HL-60 (cell line): Measurements from ENCODE around the gene PER1.
A peak's percentile ranks its signal among the peaks of the same experiment; 100 is the strongest.

Experiments
- DNase-seq, 2 experiments: peaks; one replicate each; pipeline ENCODE4 v3.0.0-alpha.2; 2010 to 2020; ENCODE audit warnings: low read depth in 1 of 2, low spot score in 1 of 2
- H3K27ac ChIP-seq: fragments of 250-450 bp; sonication (Bioruptor Pico); replicated peaks from 2 replicates; pipeline ENCODE4 v1.5.1; 2020; ENCODE audit warnings: mild to moderate bottlenecking, moderate library complexity
- H3K27me3 ChIP-seq: fragments of 250-450 bp; sonication (Bioruptor Pico); 2 replicates; pipeline ENCODE4 v1.5.1; 2021; ENCODE audit warnings: mild to moderate bottlenecking, moderate library complexity; ENCODE audit not compliant: insufficient read depth, poor library complexity, severe bottlenecking
- H3K4me3 ChIP-seq: replicated peaks from 2 replicates; pipeline ENCODE4 v1.5.1; 2011; ENCODE audit warnings: mild to moderate bottlenecking, control low read depth, low read length; ENCODE audit not compliant: insufficient read depth
- CTCF ChIP-seq: IDR thresholded peaks from one replicate; pipeline ENCODE4 v1.5.1; 2011; ENCODE audit warnings: low read length, control low read depth, inconsistent platforms; ENCODE audit not compliant: insufficient read depth
- GABPA ChIP-seq: IDR thresholded peaks from 2 replicates; pipeline ENCODE4 v1.6.1; 2012; ENCODE audit warnings: low read depth
- POLR2AphosphoS5 ChIP-seq: IDR thresholded peaks from 2 replicates; pipeline ENCODE4 v1.6.1; 2012; ENCODE audit warnings: low read depth
- REST ChIP-seq: IDR thresholded peaks from 2 replicates; pipeline ENCODE4 v1.6.1; 2012; ENCODE audit warnings: low read depth; ENCODE audit not compliant: insufficient replicate concordance
- SPI1 ChIP-seq: IDR thresholded peaks from 2 replicates; pipeline ENCODE4 v1.6.1; 2012; ENCODE audit warnings: low read depth, mild to moderate bottlenecking, borderline replicate concordance

The PER1 gene

GRCh38 chr17:8123695-8124349 is 28.4 kb downstream of the PER1 start, which contains the start of gene HES7:
HES7 (minus strand) TSS chr17:8124106; CDS start chr17:8124084, 22 bp downstream.
- Histone ChIP-seq H3K27me3 (peaks cover 11% of the 10 kb centered on the region), H3K4me3 (peak within 1 kb of the TSS; percentile 55), H3K27ac (no peak within 1 kb of the TSS)
- TF ChIP-seq CTCF (no peak), POLR2AphosphoS5 (no peak), SPI1 (no peak), REST (no peak), GABPA (no peak)
- DNase-seq: no peak

GRCh38 chr17:8122924-8123694 is 29.1 kb downstream of the PER1 start:
- TF ChIP-seq REST: no peak
- TF ChIP-seq CTCF: no peak
- no peak for TF ChIP-seq GABPA
- TF ChIP-seq POLR2AphosphoS5: no peak
- TF ChIP-seq SPI1: no peak
- Histone ChIP-seq H3K27me3 (peaks cover 11% of the 10 kb centered on the region), H3K4me3 (peak overlapping the region; percentile 55), H3K27ac (no peak overlapping the region)
- DNase-seq: no peak

GRCh38 chr17:8122422-8122923 is 29.7 kb downstream of the PER1 start:
- no peak overlapping the region for H3K27ac ChIP-seq
- DNase-seq: no peak

More at GRCh38 chr17:8122422-8122923, 29.7 kb downstream of the PER1 start:
- TF ChIP-seq POLR2AphosphoS5: no peak
- TF ChIP-seq GABPA: no peak
- peak overlapping the region; percentile 55 for H3K4me3 ChIP-seq
- peaks cover 11% of the 10 kb centered on the region for H3K27me3 ChIP-seq
